ENCODE measurements around the gene ACSM4. TPM values are rescaled to one million over a fixed set of nuclear protein-coding genes. Genes with fewer than 3 reads are reported as not detected.
"Not testable (repeated sequence)": the region's sequence is repeated elsewhere in the genome, so short reads cannot be mapped to it uniquely, and the experiment has no call there.

Gene ACSM4
- total RNA-seq, 1 experiment from 2014 or later: not detected

GRCh38 chr12:7265251-7265650 lies 38.6 kb upstream of the ACSM4 start:
- Mint-ChIP-seq H3K27ac (ENCODE audit: unreplicated experiment) (no peak overlapping the region), H3K36me3 (ENCODE audit: insufficient read depth, unreplicated experiment) (no peaks in the 10 kb centered on the region), H3K4me1 (ENCODE audit: low read depth, unreplicated experiment) (no peaks in the 10 kb centered on the region), H3K4me3 (ENCODE audit: unreplicated experiment) (no peak overlapping the region), H3K27me3 (ENCODE audit: insufficient read depth, unreplicated experiment) (peaks cover 17% of the 10 kb centered on the region), H3K9me3 (ENCODE audit: unreplicated experiment) (no peaks in the 10 kb centered on the region)
- H3K4me1 ChIP-seq: no peaks in the 10 kb centered on the region
- no peaks in the 10 kb centered on the region for H3K27me3 ChIP-seq (replicated peaks; ENCODE audit: control insufficient read depth, insufficient read depth, low read length)
- TF ChIP-seq CTCF (IDR thresholded peaks at IDR 0.05; ENCODE audit: insufficient read depth in 1 of 2, low read depth in 1 of 2, low read length in 1 of 2, severe bottlenecking in 1 of 2, unreplicated experiment in 1 of 2): no peak
- ChIA-PET CTCF (no interaction called here), POLR2A (no interaction called here)
- no TSS peak for BruUV-seq (replicated peaks)
- intact Hi-C loops (cut with micrococcal nuclease; ENCODE audit: unreplicated experiment): no loop called here
- H3K4me3 ChIP-seq (ENCODE audit: low read depth, low read length): no peak overlapping the region
- H3K9me3 ChIP-seq: no peaks in the 10 kb centered on the region
- no peak for DNase-seq
- H3K36me3 ChIP-seq (ENCODE audit: control insufficient read depth, insufficient read depth, low read length): no peaks in the 10 kb centered on the region

- 0 out of 2 replicates have a peak, but pooled peaks cover 2% of the 10 kb centered on the region for H3K27me3 ChIP-seq (replicated peaks; ENCODE audit: control insufficient read depth, insufficient read depth, low read length)
- no peak overlapping the region for H3K4me3 ChIP-seq (ENCODE audit: low read depth, low read length)
- no peaks in the 10 kb centered on the region for H3K9me3 ChIP-seq
- ChIA-PET POLR2A (no interaction called here), CTCF (no interaction called here)
- Mint-ChIP-seq H3K4me1 (ENCODE audit: low read depth, unreplicated experiment) (no peaks in the 10 kb centered on the region), H3K27ac (ENCODE audit: unreplicated experiment) (no peak overlapping the region), H3K36me3 (ENCODE audit: insufficient read depth, unreplicated experiment) (no peaks in the 10 kb centered on the region), H3K4me3 (ENCODE audit: unreplicated experiment) (no peak overlapping the region), H3K9me3 (ENCODE audit: unreplicated experiment) (no peaks in the 10 kb centered on the region), H3K27me3 (ENCODE audit: insufficient read depth, unreplicated experiment) (peaks cover 14% of the 10 kb centered on the region)
- no peaks in the 10 kb centered on the region for H3K4me1 ChIP-seq
- TF ChIP-seq CTCF (IDR thresholded peaks at IDR 0.05; ENCODE audit: insufficient read depth in 1 of 2, low read depth in 1 of 2, low read length in 1 of 2, severe bottlenecking in 1 of 2, unreplicated experiment in 1 of 2): no peak
- H3K36me3 ChIP-seq (ENCODE audit: control insufficient read depth, insufficient read depth, low read length): no peaks in the 10 kb centered on the region
- DNase-seq: no peak
- intact Hi-C loops (cut with micrococcal nuclease; ENCODE audit: unreplicated experiment): no loop called here
- BruUV-seq (replicated peaks): no TSS peak
These were observed 34.6 kb upstream of the ACSM4 start for GRCh38 chr12:7269273-7269672.

GRCh38 chr12:7271893-7272514 lies 31.9 kb upstream of the ACSM4 start:
- Mint-ChIP-seq H3K27ac (ENCODE audit: unreplicated experiment) (no peak overlapping the region), H3K9me3 (ENCODE audit: unreplicated experiment) (no peaks in the 10 kb centered on the region), H3K27me3 (ENCODE audit: insufficient read depth, unreplicated experiment) (peaks cover 17% of the 10 kb centered on the region), H3K4me3 (ENCODE audit: unreplicated experiment) (no peak overlapping the region), H3K4me1 (ENCODE audit: low read depth, unreplicated experiment) (no peaks in the 10 kb centered on the region), H3K36me3 (ENCODE audit: insufficient read depth, unreplicated experiment) (no peaks in the 10 kb centered on the region)
- BruUV-seq (replicated peaks): no TSS peak
- Histone ChIP-seq H3K4me1 (no peaks in the 10 kb centered on the region), H3K9me3 (no peaks in the 10 kb centered on the region), H3K36me3 (ENCODE audit: control insufficient read depth, insufficient read depth, low read length) (no peaks in the 10 kb centered on the region), H3K27me3 (replicated peaks; ENCODE audit: control insufficient read depth, insufficient read depth, low read length) (0 out of 2 replicates have a peak, but pooled peaks cover 2% of the 10 kb centered on the region), H3K4me3 (ENCODE audit: low read depth, low read length) (no peak overlapping the region)
- no peak for TF ChIP-seq CTCF (IDR thresholded peaks at IDR 0.05; ENCODE audit: insufficient read depth in 1 of 2, low read depth in 1 of 2, low read length in 1 of 2, severe bottlenecking in 1 of 2, unreplicated experiment in 1 of 2)
- CTCF ChIA-PET: no interaction called here
- intact Hi-C loops (cut with micrococcal nuclease; ENCODE audit: unreplicated experiment): no loop called here
- DNase-seq: no peak
- POLR2A ChIA-PET: no interaction called here

GRCh38 chr12:7275482-7275881 lies 28.4 kb upstream of the ACSM4 start:
- POLR2A ChIA-PET; H3K27ac Mint-ChIP-seq (ENCODE audit: unreplicated experiment); H3K4me1 Mint-ChIP-seq (ENCODE audit: low read depth, unreplicated experiment); H3K4me3 Mint-ChIP-seq (ENCODE audit: unreplicated experiment); CTCF ChIA-PET; H3K4me3 ChIP-seq (ENCODE audit: low read depth, low read length); BruUV-seq (replicated peaks); H3K4me1 ChIP-seq; H3K27me3 ChIP-seq (replicated peaks; ENCODE audit: control insufficient read depth, insufficient read depth, low read length); H3K36me3 Mint-ChIP-seq (ENCODE audit: insufficient read depth, unreplicated experiment); H3K9me3 Mint-ChIP-seq (ENCODE audit: unreplicated experiment); intact Hi-C loops (cut with micrococcal nuclease; ENCODE audit: unreplicated experiment); DNase-seq; H3K36me3 ChIP-seq (ENCODE audit: control insufficient read depth, insufficient read depth, low read length); H3K9me3 ChIP-seq: not testable (repeated sequence)
- peaks cover 20% of the 10 kb centered on the region for H3K27me3 Mint-ChIP-seq (ENCODE audit: insufficient read depth, unreplicated experiment)
